ENCODE measurements around the gene SELENOK.

GRCh38 chr3:53835257-53835656 lies 56.4 kb downstream of the SELENOK start:
- no peak for TF ChIP-seq CEBPB (IDR thresholded peaks at IDR 0.05)
- no peak for TF ChIP-seq EP300 (IDR thresholded peaks at IDR 0.05; ENCODE audit: borderline replicate concordance)
- no peak for TF ChIP-seq NFIC (IDR thresholded peaks at IDR 0.05)
- no peak for TF ChIP-seq FOXM1 (IDR thresholded peaks at IDR 0.05; ENCODE audit: borderline replicate concordance, low read depth)
- no peak for TF ChIP-seq REST (IDR thresholded peaks at IDR 0.05; ENCODE audit: low read depth)
- no peak for TF ChIP-seq MAX (IDR thresholded peaks at IDR 0.05)
- TF ChIP-seq ZBTB7A (IDR thresholded peaks at IDR 0.05; ENCODE audit: low read depth) = no peak
- TF ChIP-seq TAF1 (IDR thresholded peaks at IDR 0.05; ENCODE audit: low read depth) = no peak
- TF ChIP-seq RAD21 (IDR thresholded peaks at IDR 0.05; ENCODE audit: low read depth) = no peak
- TF ChIP-seq USF1 (IDR thresholded peaks at IDR 0.05) = no peak
- TF ChIP-seq TEAD4 (IDR thresholded peaks at IDR 0.05) = no peak
- no peak for TF ChIP-seq YY1 (IDR thresholded peaks at IDR 0.05; ENCODE audit: low read depth)
- no peak for TF ChIP-seq EGR1 (IDR thresholded peaks at IDR 0.05)
- TF ChIP-seq CREB1 (IDR thresholded peaks at IDR 0.05; ENCODE audit: low read depth) = no peak
